ENCODE measurements around the gene LARP4B. TPM values are rescaled to one million over a fixed set of nuclear protein-coding genes. Genes with fewer than 3 reads are reported as not detected.

LARP4B gene
- polyA plus RNA-seq, 1 donor (not counting 4 experiments of a cell fraction or from before 2014, with no cell fraction given): 39.4 TPM

DNA sequence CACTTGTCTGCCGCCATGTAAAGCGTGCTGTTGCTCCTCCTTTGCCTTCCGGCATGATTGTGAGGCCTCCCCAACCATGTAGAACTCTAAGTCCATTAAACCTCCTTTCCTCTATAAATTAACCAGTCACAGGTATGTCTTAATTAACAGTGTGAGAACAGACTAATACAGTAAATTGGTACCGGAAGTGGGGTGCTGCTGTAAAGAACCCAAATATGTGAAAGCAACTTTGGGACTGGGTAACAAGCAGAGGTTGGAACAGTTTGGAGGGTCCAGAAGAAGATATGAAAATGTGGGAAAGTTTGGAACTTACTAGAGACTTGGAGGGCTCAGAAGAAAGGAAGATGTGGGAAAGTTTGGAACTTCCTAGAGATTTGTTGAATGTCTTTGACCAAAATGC lies 135.3 kb downstream of the LARP4B start:
- H3K9ac ChIP-seq (ENCODE audit: control insufficient read depth, extremely low read depth, insufficient read depth, low read length): no peak overlapping the region
- H3K27me3 ChIP-seq (ENCODE audit: control insufficient read depth, extremely low read depth, insufficient read depth, low read length): no peaks in the 10 kb centered on the region
- no peaks in the 10 kb centered on the region for H3K9me3 ChIP-seq (ENCODE audit: control insufficient read depth, low read depth, low read length)
- no peak overlapping the region for H3K27ac ChIP-seq (ENCODE audit: control insufficient read depth, insufficient read depth, low read length)
- H3K79me2 ChIP-seq (ENCODE audit: control insufficient read depth, insufficient read depth, low read length): no peaks in the 10 kb centered on the region
- no peaks in the 10 kb centered on the region for H3K4me1 ChIP-seq (ENCODE audit: control insufficient read depth, extremely low read depth, insufficient read depth, low read length)
- no peak overlapping the region for H3K4me2 ChIP-seq (ENCODE audit: control insufficient read depth, extremely low read depth, insufficient read depth, low read depth, low read length)
- no peak overlapping the region for H2AFZ ChIP-seq (ENCODE audit: control insufficient read depth, low read length)
- DNase-seq (ENCODE audit: low read depth, low spot score) (no peak), FAIRE-seq (no peak)
- H3K9me1 ChIP-seq (ENCODE audit: control insufficient read depth, extremely low read depth, insufficient read depth, low read length): no peaks in the 10 kb centered on the region
- H4K20me1 ChIP-seq (ENCODE audit: control insufficient read depth, extremely low read depth, insufficient read depth, low read length): no peaks in the 10 kb centered on the region
- TF ChIP-seq EZH2 (IDR thresholded peaks at IDR 0.05; ENCODE audit: low read length): no peak
- TF ChIP-seq, protein P1, sequence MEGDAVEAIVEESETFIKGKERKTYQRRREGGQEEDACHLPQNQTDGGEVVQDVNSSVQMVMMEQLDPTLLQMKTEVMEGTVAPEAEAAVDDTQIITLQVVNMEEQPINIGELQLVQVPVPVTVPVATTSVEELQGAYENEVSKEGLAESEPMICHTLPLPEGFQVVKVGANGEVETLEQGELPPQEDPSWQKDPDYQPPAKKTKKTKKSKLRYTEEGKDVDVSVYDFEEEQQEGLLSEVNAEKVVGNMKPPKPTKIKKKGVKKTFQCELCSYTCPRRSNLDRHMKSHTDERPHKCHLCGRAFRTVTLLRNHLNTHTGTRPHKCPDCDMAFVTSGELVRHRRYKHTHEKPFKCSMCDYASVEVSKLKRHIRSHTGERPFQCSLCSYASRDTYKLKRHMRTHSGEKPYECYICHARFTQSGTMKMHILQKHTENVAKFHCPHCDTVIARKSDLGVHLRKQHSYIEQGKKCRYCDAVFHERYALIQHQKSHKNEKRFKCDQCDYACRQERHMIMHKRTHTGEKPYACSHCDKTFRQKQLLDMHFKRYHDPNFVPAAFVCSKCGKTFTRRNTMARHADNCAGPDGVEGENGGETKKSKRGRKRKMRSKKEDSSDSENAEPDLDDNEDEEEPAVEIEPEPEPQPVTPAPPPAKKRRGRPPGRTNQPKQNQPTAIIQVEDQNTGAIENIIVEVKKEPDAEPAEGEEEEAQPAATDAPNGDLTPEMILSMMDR (optimal IDR thresholded peaks at IDR 0.05 in 1 of 3, IDR thresholded peaks at IDR 0.05 in 1 of 3, conservative IDR thresholded peaks at IDR 0.05 in 1 of 3; ENCODE audit: extremely low read depth in 1 of 3, insufficient read depth in 2 of 3, low read length in 3 of 3): no peak
- no peaks in the 10 kb centered on the region for H3K36me3 ChIP-seq (ENCODE audit: control insufficient read depth in 2 of 2, extremely low read depth in 1 of 2, insufficient read depth in 2 of 2, low read length in 2 of 2)
- H3K4me3 ChIP-seq (ENCODE audit: control insufficient read depth in 2 of 3, extremely low read depth in 1 of 3, insufficient read depth in 2 of 3, low read depth in 1 of 3, low read length in 3 of 3): no peak overlapping the region
- dilution Hi-C loops (cut with MboI; ENCODE audit: extremely low pct_ligation_motif_present, low sequenced_read_pairs): no loop called here

DNA sequence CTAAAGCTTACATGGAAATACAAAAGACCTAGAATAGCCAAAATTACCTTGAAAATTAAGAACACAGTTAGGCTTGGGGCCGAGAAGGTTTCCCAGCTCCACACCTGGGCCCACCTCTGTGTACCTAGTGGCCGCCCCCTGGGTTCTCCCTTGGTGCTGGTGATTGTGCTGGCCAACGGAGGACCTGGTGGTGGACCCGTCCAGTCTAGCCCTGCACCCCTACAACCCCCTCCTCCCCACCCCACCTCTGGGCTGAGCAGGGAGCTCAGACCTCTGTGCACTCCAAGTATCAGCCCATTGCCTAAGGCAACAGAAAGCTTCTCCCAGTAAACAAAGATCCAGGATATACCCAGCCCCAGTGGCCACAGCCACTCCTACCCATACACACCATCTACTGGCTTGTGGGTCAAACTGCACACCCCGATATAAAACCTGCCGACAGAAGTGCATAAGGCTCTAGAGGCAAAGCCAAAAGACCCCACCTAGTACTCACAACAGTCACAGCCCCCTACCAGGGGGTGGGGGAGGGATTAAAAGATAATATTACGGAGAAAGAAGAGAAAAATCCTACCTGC lies 137.0 kb downstream of the LARP4B start:
- Histone ChIP-seq H3K4me3 (ENCODE audit: control insufficient read depth in 2 of 3, extremely low read depth in 1 of 3, insufficient read depth in 2 of 3, low read depth in 1 of 3, low read length in 3 of 3) (no peak overlapping the region), H3K9me1 (ENCODE audit: control insufficient read depth, extremely low read depth, insufficient read depth, low read length) (no peaks in the 10 kb centered on the region), H3K27me3 (ENCODE audit: control insufficient read depth, extremely low read depth, insufficient read depth, low read length) (no peaks in the 10 kb centered on the region), H3K27ac (ENCODE audit: control insufficient read depth, insufficient read depth, low read length) (no peak overlapping the region), H3K4me1 (ENCODE audit: control insufficient read depth, extremely low read depth, insufficient read depth, low read length) (no peaks in the 10 kb centered on the region), H3K9ac (ENCODE audit: control insufficient read depth, extremely low read depth, insufficient read depth, low read length) (no peak overlapping the region), H3K9me3 (ENCODE audit: control insufficient read depth, low read depth, low read length) (no peaks in the 10 kb centered on the region), H2AFZ (ENCODE audit: control insufficient read depth, low read length) (no peak overlapping the region), H3K36me3 (ENCODE audit: control insufficient read depth in 2 of 2, extremely low read depth in 1 of 2, insufficient read depth in 2 of 2, low read length in 2 of 2) (no peaks in the 10 kb centered on the region), H3K4me2 (ENCODE audit: control insufficient read depth, extremely low read depth, insufficient read depth, low read depth, low read length) (no peak overlapping the region), H3K79me2 (ENCODE audit: control insufficient read depth, insufficient read depth, low read length) (no peaks in the 10 kb centered on the region), H4K20me1 (ENCODE audit: control insufficient read depth, extremely low read depth, insufficient read depth, low read length) (no peaks in the 10 kb centered on the region)
- no peak for DNase-seq (ENCODE audit: low read depth, low spot score)
- TF ChIP-seq EZH2 (IDR thresholded peaks at IDR 0.05; ENCODE audit: low read length): no peak
- TF ChIP-seq, protein P1 (optimal IDR thresholded peaks at IDR 0.05 in 1 of 3, IDR thresholded peaks at IDR 0.05 in 1 of 3, conservative IDR thresholded peaks at IDR 0.05 in 1 of 3; ENCODE audit: extremely low read depth in 1 of 3, insufficient read depth in 2 of 3, low read length in 3 of 3): peak; percentile 21 to 51 (median 31)
- no peak for FAIRE-seq
- dilution Hi-C loops (cut with MboI; ENCODE audit: extremely low pct_ligation_motif_present, low sequenced_read_pairs): no loop called here
